AG04449 (cell line): Measurements from ENCODE around the gene RCAN3.
A peak's percentile ranks its signal among the peaks of the same experiment; 100 is the strongest.
"Not testable (repeated sequence)": the region's sequence is repeated elsewhere in the genome, so short reads cannot be mapped to it uniquely, and the experiment has no call there.

ENCODE experiments used
- CTCF ChIA-PET: fragments of 350-600 bp; formaldehyde crosslinking; extraction: SDS; loops from one replicate; lab custom pipeline; 2021; ENCODE audit warnings: antibody characterized with exemption; lab: Yijun Ruan, JAX
- POLR2A ChIA-PET: fragments of 400-600, 350-600 bp; formaldehyde crosslinking; extraction: SDS; loops from one replicate; lab custom pipeline; 2020; ENCODE audit warnings: antibody characterized with exemption, inconsistent platforms; lab: Yijun Ruan, JAX
- DNase-seq: peaks from one replicate; pipeline ENCODE4 v3.0.0-alpha.2; 2010; ENCODE audit warnings: low read depth, low spot score
- H3K4me3 ChIP-seq: 2 replicates; pipeline ENCODE4 v1.5.1; 2011; ENCODE audit warnings: low read depth, mild to moderate bottlenecking, control low read depth, low read length
- CTCF ChIP-seq: IDR thresholded peaks from one replicate; pipeline ENCODE4 v1.5.1; 2011; ENCODE audit warnings: mild to moderate bottlenecking, moderate library complexity, low read length, control low read depth, inconsistent platforms; ENCODE audit not compliant: insufficient read depth; ENCODE audit errors: missing control alignments

Gene RCAN3

GRCh38 chr1:24526940-24527542 lies 24.4 kb downstream of the RCAN3 start:
- POLR2A ChIA-PET = no interaction called here
- CTCF ChIA-PET = interaction anchor here (0.8 to 7.2 kb wide), 22 partner anchors 9 to 327 kb away, joined by 3 to 70 read pairs (median 4); partner anchors contain the start of gene RCAN3
- peak; percentile 13 for TF ChIP-seq CTCF
- no peak for DNase-seq
- H3K4me3 ChIP-seq = no peak overlapping the region

- ChIA-PET POLR2A (no interaction called here), CTCF (interaction anchor here (0.9 to 7.2 kb wide), 10 partner anchors 11 to 329 kb away, joined by 3 to 70 read pairs (median 8); partner anchors contain the start of gene RCAN3)
Observed at GRCh38 chr1:24528744-24529143, 26.1 kb downstream of the RCAN3 start.

GRCh38 chr1:24529292-24529691 lies 26.7 kb downstream of the RCAN3 start:
- CTCF ChIA-PET = interaction anchor here (0.9 to 7.2 kb wide), 7 partner anchors 11 to 329 kb away, joined by 3 to 70 read pairs (median 4); no protein-coding TSS in a partner anchor
- POLR2A ChIA-PET = not testable (repeated sequence)

More at GRCh38 chr1:24528744-24529143, 26.1 kb downstream of the RCAN3 start:
- no peak overlapping the region for H3K4me3 ChIP-seq
- no peak for DNase-seq
- no peak for TF ChIP-seq CTCF

GRCh38 chr1:24535021-24535424 lies 32.4 kb downstream of the RCAN3 start:
- CTCF ChIA-PET = interaction anchor here (1.0 to 1.8 kb wide), 4 partner anchors 9 to 336 kb away, joined by 3 to 16 read pairs (median 6); no protein-coding TSS in a partner anchor
- no peak for DNase-seq
- no peak overlapping the region for H3K4me3 ChIP-seq
- POLR2A ChIA-PET = no interaction called here
- TF ChIP-seq CTCF = no peak

More at GRCh38 chr1:24529292-24529691, 26.7 kb downstream of the RCAN3 start:
- DNase-seq, H3K4me3 ChIP-seq: not testable (repeated sequence)

- DNase-seq = no peak
- CTCF ChIA-PET = interaction anchor here (1.0 to 1.8 kb wide), 4 partner anchors 9 to 336 kb away, joined by 3 to 16 read pairs (median 6); no protein-coding TSS in a partner anchor
- TF ChIP-seq CTCF = no peak
- POLR2A ChIA-PET = no interaction called here
- no peak overlapping the region for H3K4me3 ChIP-seq
Observed at GRCh38 chr1:24535778-24536177, 33.1 kb downstream of the RCAN3 start.

- ChIA-PET CTCF (interaction anchor here (1.4 to 1.8 kb wide), 3 partner anchors 10 to 337 kb away, joined by 3 to 16 read pairs (median 9); no protein-coding TSS in a partner anchor), POLR2A (no interaction called here)
- no peak for TF ChIP-seq CTCF
- no peak overlapping the region for H3K4me3 ChIP-seq
- DNase-seq = no peak
Observed at GRCh38 chr1:24536391-24536840, 33.8 kb downstream of the RCAN3 start.
